GM19035 (cell line): ENCODE data around the gene GNAL.
A peak's percentile ranks its signal among the peaks of the same experiment; 100 is the strongest.

ENCODE experiments used
- ATAC-seq: cut with Tn5 transposase; IDR thresholded peaks from one replicate; pipeline ENCODE4 v1.9.1; 2021; ENCODE audit not compliant: unreplicated experiment

The GNAL gene

GRCh38 chr18:11719050-11719449 lies 30.0 kb downstream of the GNAL start:
- no peak for ATAC-seq

GRCh38 chr18:11719621-11720020 lies 30.6 kb downstream of the GNAL start:
- no peak for ATAC-seq

GRCh38 chr18:11721720-11722119 lies 32.7 kb downstream of the GNAL start:
- no peak for ATAC-seq

- no peak for ATAC-seq
Observed at GRCh38 chr18:11724781-11725180, 35.7 kb downstream of the GNAL start.

GRCh38 chr18:11726556-11726955 lies 37.5 kb downstream of the GNAL start:
- ATAC-seq: no peak

GRCh38 chr18:11728249-11728648 lies 39.2 kb downstream of the GNAL start:
- no peak for ATAC-seq

- no peak for ATAC-seq
Observed at GRCh38 chr18:11729556-11729955, 40.5 kb downstream of the GNAL start.

GRCh38 chr18:11733031-11733430 lies 44.0 kb downstream of the GNAL start:
- peak; percentile 75 for ATAC-seq

GRCh38 chr18:11736656-11737055 lies 47.6 kb downstream of the GNAL start:
- ATAC-seq: no peak

GRCh38 chr18:11739893-11740292 lies 50.8 kb downstream of the GNAL start:
- ATAC-seq: no peak

GRCh38 chr18:11740461-11740860 lies 51.4 kb downstream of the GNAL start:
- ATAC-seq: no peak

- no peak for ATAC-seq
Observed at GRCh38 chr18:11741505-11742145, 52.6 kb downstream of the GNAL start.

GRCh38 chr18:11745521-11745920 lies 56.5 kb downstream of the GNAL start:
- ATAC-seq: no peak

- no peak for ATAC-seq
Observed at GRCh38 chr18:11747286-11747685, 58.2 kb downstream of the GNAL start.

- no peak for ATAC-seq
Observed at GRCh38 chr18:11747731-11748130, 58.7 kb downstream of the GNAL start.

- no peak for ATAC-seq
Observed at GRCh38 chr18:11749305-11749704, 60.2 kb downstream of the GNAL start.

GRCh38 chr18:11750171-11750570 lies 61.1 kb downstream of the GNAL start:
- ATAC-seq: no peak

- ATAC-seq: no peak
Observed at GRCh38 chr18:11750581-11751310, 61.7 kb downstream of the GNAL start.

- no peak for ATAC-seq
Observed at GRCh38 chr18:11751341-11752115, 62.5 kb downstream of the GNAL start.

GRCh38 chr18:11752116-11752911 lies 63.2 kb downstream of the GNAL start:
- ATAC-seq: peak; percentile 53

GRCh38 chr18:11754979-11755378 lies 65.9 kb downstream of the GNAL start:
- no peak for ATAC-seq
